NK-92 (cell line): Measurements from ENCODE around the gene RILPL1.
"Not testable (repeated sequence)": the region's sequence is repeated elsewhere in the genome, so short reads cannot be mapped to it uniquely, and the experiment has no call there.

ENCODE experiments used
- DNase-seq: peaks from one replicate; lab custom pipeline; 2025; ENCODE audit not compliant: unreplicated experiment; lab: John Stamatoyannopoulos, UW

The RILPL1 gene

GRCh38 chr12:123533672-123534643, at the start of gene RILPL1:
TSS of gene RILPL1 (minus strand) at chr12:123533719. CDS start at chr12:123533482, 237 bp downstream.
- DNase-seq: no peak

- no peak for DNase-seq
These were observed 47.3 kb upstream of the RILPL1 start for GRCh38 chr12:123580772-123581171.

GRCh38 chr12:123578829-123579228, 45.3 kb upstream of the RILPL1 start:
- DNase-seq: not testable (repeated sequence)

DNA sequence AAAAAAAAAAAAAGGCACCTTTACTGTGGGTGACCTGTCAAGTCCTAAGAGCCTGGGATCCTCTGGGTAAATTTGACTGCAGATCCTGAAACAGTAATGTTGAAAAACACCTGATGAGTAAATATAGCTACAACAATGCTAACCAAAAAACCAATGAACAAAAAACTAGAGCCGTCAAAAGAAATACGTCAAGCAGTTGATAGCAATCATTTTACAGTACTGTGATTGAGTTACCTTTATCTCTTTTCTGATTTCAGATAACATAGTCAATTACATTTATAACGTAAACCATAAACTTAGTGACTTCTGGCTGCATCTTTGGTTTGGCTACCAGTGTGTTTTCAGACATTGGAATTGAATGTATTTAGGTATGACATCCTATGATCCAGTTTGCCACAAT, 44.7 kb upstream of the RILPL1 start:
- DNase-seq: no peak

DNA sequence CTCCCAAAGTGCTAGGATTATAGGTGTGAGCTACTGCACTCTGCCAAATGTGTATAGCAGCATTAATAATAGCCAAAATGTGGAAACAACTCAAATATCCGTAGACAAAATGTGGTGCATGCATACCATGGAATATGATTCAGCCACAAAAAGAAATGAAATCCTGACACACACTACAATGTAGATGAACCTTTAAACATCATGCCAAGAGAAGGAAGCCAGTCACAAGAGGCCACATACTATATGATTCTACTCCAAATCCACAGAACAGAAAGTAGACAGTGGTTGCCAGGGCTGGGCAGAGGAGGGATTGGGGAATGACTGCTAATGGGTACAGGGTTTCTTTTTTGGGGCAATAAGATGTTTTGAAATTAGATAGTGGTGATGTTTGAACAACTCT, 43.1 kb upstream of the RILPL1 start:
- DNase-seq: no peak

DNA sequence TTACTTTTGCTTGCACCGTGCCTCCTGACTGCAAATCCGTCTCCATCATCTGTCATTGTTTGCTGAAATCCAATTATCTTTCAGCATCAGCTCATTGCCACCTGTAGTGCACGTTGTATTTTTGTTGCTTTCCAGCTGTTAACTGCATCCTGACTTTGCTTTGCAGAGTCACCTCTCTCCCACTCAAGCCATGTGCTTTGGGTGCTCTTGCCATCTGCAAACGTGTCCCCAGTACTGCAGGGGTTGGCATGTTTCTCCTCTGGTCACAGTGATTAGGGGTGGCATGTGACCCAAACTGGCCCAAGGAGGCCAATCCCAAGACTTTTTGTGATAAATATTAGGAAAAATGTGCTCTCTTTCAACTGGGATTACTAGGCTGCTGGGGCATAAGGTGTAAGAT, 40.4 kb upstream of the RILPL1 start:
- no peak for DNase-seq

- no peak for DNase-seq
These were observed 38.9 kb upstream of the RILPL1 start for GRCh38 chr12:123572391-123572790.

DNA sequence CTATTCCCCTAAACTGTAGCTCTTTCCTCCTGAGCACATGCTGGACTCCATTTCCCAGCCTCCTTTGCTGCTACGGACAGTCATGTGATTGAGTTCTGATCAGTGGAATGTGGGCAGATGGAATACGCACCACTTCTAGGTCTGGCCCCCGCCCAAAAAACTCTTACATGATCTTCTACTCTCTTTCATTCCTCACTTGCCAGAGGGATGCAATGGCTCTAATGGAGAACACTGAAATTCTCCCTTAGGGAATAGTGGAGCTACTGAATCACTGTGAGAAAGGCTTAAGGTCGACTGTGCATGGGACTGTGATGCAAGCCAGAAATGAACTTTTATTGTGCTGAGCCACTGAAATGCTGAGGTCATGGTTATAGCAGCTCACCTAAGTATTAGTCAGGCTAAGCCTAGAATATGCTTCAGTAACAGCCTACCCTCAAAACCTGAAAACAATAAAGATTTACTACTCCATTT, 37.9 kb upstream of the RILPL1 start:
- no peak for DNase-seq

- DNase-seq: no peak
These were observed 25.9 kb upstream of the RILPL1 start for GRCh38 chr12:123559468-123559867.

GRCh38 chr12:123558487-123558886, 25.0 kb upstream of the RILPL1 start:
- not testable (repeated sequence) for DNase-seq

DNA sequence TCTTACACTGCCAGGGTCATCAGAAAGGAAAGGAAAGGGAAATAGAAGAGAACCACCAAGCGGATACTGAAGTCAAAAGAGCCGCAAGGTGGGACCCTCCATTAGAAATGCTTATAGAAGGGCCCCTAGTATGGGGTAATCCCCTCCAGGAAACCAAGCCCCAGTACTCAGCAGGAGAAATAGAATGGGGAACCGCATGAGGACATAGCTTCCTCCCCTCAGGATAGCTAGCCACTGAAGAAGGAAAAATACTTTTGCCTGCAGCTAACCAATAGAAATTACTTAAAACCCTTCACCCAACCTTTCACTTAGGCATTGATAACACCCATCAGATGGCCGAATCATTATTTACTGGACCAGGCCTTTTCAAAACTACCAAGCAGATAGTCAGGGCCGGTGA, 21.3 kb upstream of the RILPL1 start:
- DNase-seq: not testable (repeated sequence)

GRCh38 chr12:123554136-123554535, 20.6 kb upstream of the RILPL1 start:
- DNase-seq: not testable (repeated sequence)

GRCh38 chr12:123550700-123551099, 17.2 kb upstream of the RILPL1 start:
- no peak for DNase-seq

- no peak for DNase-seq
These were observed 14.6 kb upstream of the RILPL1 start for GRCh38 chr12:123548107-123548506.

DNA sequence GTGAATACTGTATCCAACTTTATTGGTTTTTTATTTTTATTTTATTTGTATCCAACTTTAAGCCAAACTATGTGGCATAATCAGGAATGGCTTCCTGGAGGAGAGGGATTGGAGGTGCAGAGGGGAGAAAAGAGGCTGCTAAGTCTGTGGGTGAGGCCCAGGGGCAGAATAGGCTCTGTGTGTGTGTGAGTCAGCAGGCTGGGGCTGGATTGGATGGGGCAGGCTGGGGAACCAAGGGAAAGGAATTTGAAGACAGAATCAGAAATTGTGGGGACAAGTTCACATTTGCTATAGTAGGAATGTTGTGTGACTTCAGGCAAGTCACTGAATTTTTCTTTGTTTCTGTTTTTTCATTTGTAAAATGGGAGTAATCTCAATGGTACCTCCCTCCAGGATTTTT, 12.8 kb upstream of the RILPL1 start:
- no peak for DNase-seq

- no peak for DNase-seq
These were observed 10.0 kb upstream of the RILPL1 start for GRCh38 chr12:123543541-123543940.

DNA sequence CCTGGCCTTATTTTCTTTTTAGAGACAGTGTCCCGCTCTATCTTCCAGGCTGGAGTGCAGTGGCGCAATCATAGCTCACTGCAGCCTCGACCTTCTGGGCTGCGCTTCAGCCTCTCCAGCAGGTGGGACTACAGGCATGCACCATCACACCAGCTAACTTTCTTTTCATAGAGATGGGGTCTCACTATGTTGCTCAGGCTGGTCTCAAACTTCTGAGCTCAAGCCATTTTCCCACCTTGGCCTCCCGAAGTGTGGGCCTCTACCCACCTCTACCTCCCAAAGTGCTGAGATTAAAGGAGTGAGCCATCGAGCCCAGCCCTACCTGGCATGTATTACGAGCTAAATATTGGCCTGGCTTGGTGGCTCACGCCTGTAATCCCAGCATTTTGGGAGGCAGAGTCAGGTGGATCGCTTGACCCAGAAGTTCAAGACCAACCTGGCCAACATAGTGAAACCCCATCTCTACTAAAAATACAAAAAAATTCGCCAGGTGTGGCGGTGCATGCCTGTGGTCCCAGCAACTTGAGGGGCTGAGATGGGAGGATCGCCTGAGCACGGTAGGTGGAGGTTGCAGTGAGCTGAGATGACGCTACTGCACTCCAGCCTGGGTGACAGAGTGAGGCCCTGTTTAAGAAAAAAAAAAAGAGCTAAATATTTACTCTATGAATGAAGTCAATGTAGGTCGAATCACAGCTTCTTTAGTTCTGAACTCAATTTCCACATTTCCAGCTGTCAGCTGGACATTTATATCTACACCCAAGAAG, 7.6 kb upstream of the RILPL1 start:
- no peak for DNase-seq

- DNase-seq: not testable (repeated sequence)
These were observed 2.4 kb upstream of the RILPL1 start for GRCh38 chr12:123535952-123536351.

GRCh38 chr12:123532808-123533649, 490 bp downstream of the RILPL1 start:
- no peak for DNase-seq

- no peak for DNase-seq
These were observed 1.5 kb downstream of the RILPL1 start for GRCh38 chr12:123532019-123532418.

GRCh38 chr12:123531091-123531490, 2.4 kb downstream of the RILPL1 start:
- DNase-seq: no peak
